ENCODE results near the gene RNGTT. TPM values are rescaled to one million over a fixed set of nuclear protein-coding genes. Genes with fewer than 3 reads are reported as not detected.

RNGTT gene
- total RNA-seq, 1 experiment from 2014 or later: 19.4 TPM

GRCh38 chr6:88855541-88856147 is 107.8 kb downstream of the RNGTT start:
- DNase-seq: no peak
- CTCF ChIA-PET: interaction anchor here (0.7 to 1.0 kb wide), 2 partner anchors 12 to 13 kb away, joined by 4 to 5 read pairs; no protein-coding TSS in a partner anchor
- BruUV-seq (replicated peaks): no TSS peak
- Mint-ChIP-seq H3K4me3 (ENCODE audit: low read depth, unreplicated experiment) (no peak overlapping the region), H3K9me3 (ENCODE audit: low read depth, unreplicated experiment) (no peaks in the 10 kb centered on the region), H3K36me3 (ENCODE audit: insufficient read depth, unreplicated experiment) (no peaks in the 10 kb centered on the region), H3K4me1 (ENCODE audit: low read depth, unreplicated experiment) (no peaks in the 10 kb centered on the region), H3K27me3 (ENCODE audit: unreplicated experiment) (no peaks in the 10 kb centered on the region), H3K27ac (ENCODE audit: unreplicated experiment) (no peak overlapping the region)
- intact Hi-C loops (cut with micrococcal nuclease; ENCODE audit: unreplicated experiment): no loop called here
- no peak for TF ChIP-seq CTCF (IDR thresholded peaks at IDR 0.05; ENCODE audit: unreplicated experiment)

GRCh38 chr6:88852775-88853174 is 110.6 kb downstream of the RNGTT start:
- Mint-ChIP-seq H3K36me3 (ENCODE audit: insufficient read depth, unreplicated experiment) (no peaks in the 10 kb centered on the region), H3K4me3 (ENCODE audit: low read depth, unreplicated experiment) (no peak overlapping the region), H3K9me3 (ENCODE audit: low read depth, unreplicated experiment) (no peaks in the 10 kb centered on the region), H3K4me1 (ENCODE audit: low read depth, unreplicated experiment) (no peaks in the 10 kb centered on the region), H3K27me3 (ENCODE audit: unreplicated experiment) (no peaks in the 10 kb centered on the region), H3K27ac (ENCODE audit: unreplicated experiment) (no peak overlapping the region)
- no peak for TF ChIP-seq CTCF (IDR thresholded peaks at IDR 0.05; ENCODE audit: unreplicated experiment)
- BruUV-seq (replicated peaks): no TSS peak
- intact Hi-C loops (cut with micrococcal nuclease; ENCODE audit: unreplicated experiment): no loop called here
- DNase-seq: no peak
- CTCF ChIA-PET: no interaction called here

GRCh38 chr6:88852000-88852399 is 111.4 kb downstream of the RNGTT start:
- no peak for TF ChIP-seq CTCF (IDR thresholded peaks at IDR 0.05; ENCODE audit: unreplicated experiment)
- Mint-ChIP-seq H3K4me1 (ENCODE audit: low read depth, unreplicated experiment) (no peaks in the 10 kb centered on the region), H3K27me3 (ENCODE audit: unreplicated experiment) (no peaks in the 10 kb centered on the region), H3K9me3 (ENCODE audit: low read depth, unreplicated experiment) (no peaks in the 10 kb centered on the region), H3K27ac (ENCODE audit: unreplicated experiment) (no peak overlapping the region), H3K36me3 (ENCODE audit: insufficient read depth, unreplicated experiment) (no peaks in the 10 kb centered on the region), H3K4me3 (ENCODE audit: low read depth, unreplicated experiment) (no peak overlapping the region)
- CTCF ChIA-PET: no interaction called here
- no peak for DNase-seq
- no TSS peak for BruUV-seq (replicated peaks)
- intact Hi-C loops (cut with micrococcal nuclease; ENCODE audit: unreplicated experiment): no loop called here

- H3K27ac Mint-ChIP-seq (ENCODE audit: unreplicated experiment): no peak overlapping the region
- no peak for TF ChIP-seq CTCF (IDR thresholded peaks at IDR 0.05; ENCODE audit: unreplicated experiment)
- CTCF ChIA-PET: interaction anchor here (0.5 to 0.6 kb wide), 2 partner anchors 426 to 536 kb away, joined by 3 read pairs; no protein-coding TSS in a partner anchor
Observed at GRCh38 chr6:88848870-88849269, 114.5 kb downstream of the RNGTT start.

More at GRCh38 chr6:88848870-88849269, 114.5 kb downstream of the RNGTT start:
- BruUV-seq (replicated peaks): no TSS peak
- intact Hi-C loops (cut with micrococcal nuclease; ENCODE audit: unreplicated experiment): no loop called here
- no peaks in the 10 kb centered on the region for H3K27me3 Mint-ChIP-seq (ENCODE audit: unreplicated experiment)
- no peaks in the 10 kb centered on the region for H3K4me1 Mint-ChIP-seq (ENCODE audit: low read depth, unreplicated experiment)
- H3K9me3 Mint-ChIP-seq (ENCODE audit: low read depth, unreplicated experiment): no peaks in the 10 kb centered on the region
- no peak overlapping the region for H3K4me3 Mint-ChIP-seq (ENCODE audit: low read depth, unreplicated experiment)
- DNase-seq: no peak
- no peaks in the 10 kb centered on the region for H3K36me3 Mint-ChIP-seq (ENCODE audit: insufficient read depth, unreplicated experiment)
